Measurements from ENCODE around the gene CCL25. TPM values are rescaled to one million over a fixed set of nuclear protein-coding genes. Genes with fewer than 3 reads are reported as not detected.

The CCL25 gene
- total RNA-seq, 1 experiment from 2014 or later, result not detected

GRCh38 chr19:8054169-8054568, 1.6 kb downstream of the CCL25 start:
- Histone ChIP-seq H3K27me3 (ENCODE audit: low read length) (no peaks in the 10 kb centered on the region), H3K79me2 (ENCODE audit: low read length) (no peaks in the 10 kb centered on the region), H2AFZ (ENCODE audit: low read length) (no peak overlapping the region), H3K4me1 (ENCODE audit: low read length) (no peaks in the 10 kb centered on the region), H3K9me2 (replicated peaks; ENCODE audit: insufficient read depth, low read length) (no peaks in the 10 kb centered on the region), H3K9ac (ENCODE audit: low read length) (no peak overlapping the region), H3K27ac (ENCODE audit: low read length) (no peak overlapping the region), H3K4me3 (ENCODE audit: low read length) (no peak overlapping the region), H4K20me1 (ENCODE audit: insufficient read depth, low read depth, low read length) (no peaks in the 10 kb centered on the region), H3K36me3 (ENCODE audit: insufficient read depth, low read length) (no peaks in the 10 kb centered on the region), H3K9me3 (ENCODE audit: low read length) (no peaks in the 10 kb centered on the region), H3K4me2 (ENCODE audit: low read depth, low read length, poor library complexity, severe bottlenecking) (no peak overlapping the region)
- no peak for DNase-seq

- Histone ChIP-seq H3K27me3 (ENCODE audit: low read length) (no peaks in the 10 kb centered on the region), H3K27ac (ENCODE audit: low read length) (no peak overlapping the region), H3K9me3 (ENCODE audit: low read length) (no peaks in the 10 kb centered on the region), H3K4me1 (ENCODE audit: low read length) (no peaks in the 10 kb centered on the region), H3K9ac (ENCODE audit: low read length) (no peak overlapping the region), H3K4me3 (ENCODE audit: low read length) (no peak overlapping the region), H4K20me1 (ENCODE audit: insufficient read depth, low read depth, low read length) (no peaks in the 10 kb centered on the region), H3K36me3 (ENCODE audit: insufficient read depth, low read length) (no peaks in the 10 kb centered on the region), H3K4me2 (ENCODE audit: low read depth, low read length, poor library complexity, severe bottlenecking) (no peak overlapping the region), H3K9me2 (replicated peaks; ENCODE audit: insufficient read depth, low read length) (no peaks in the 10 kb centered on the region), H2AFZ (ENCODE audit: low read length) (no peak overlapping the region), H3K79me2 (ENCODE audit: low read length) (no peaks in the 10 kb centered on the region)
- no peak for DNase-seq
These were observed 4.0 kb downstream of the CCL25 start for GRCh38 chr19:8056533-8056932.

- no peak overlapping the region for H3K27ac ChIP-seq (ENCODE audit: low read length)
- H3K4me1 ChIP-seq (ENCODE audit: low read length), result no peaks in the 10 kb centered on the region
- H2AFZ ChIP-seq (ENCODE audit: low read length), result no peak overlapping the region
- H3K36me3 ChIP-seq (ENCODE audit: insufficient read depth, low read length), result no peaks in the 10 kb centered on the region
- no peak overlapping the region for H3K4me2 ChIP-seq (ENCODE audit: low read depth, low read length, poor library complexity, severe bottlenecking)
- H3K9me2 ChIP-seq (replicated peaks; ENCODE audit: insufficient read depth, low read length), result no peaks in the 10 kb centered on the region
- H4K20me1 ChIP-seq (ENCODE audit: insufficient read depth, low read depth, low read length), result no peaks in the 10 kb centered on the region
- no peaks in the 10 kb centered on the region for H3K79me2 ChIP-seq (ENCODE audit: low read length)
- H3K27me3 ChIP-seq (ENCODE audit: low read length), result no peaks in the 10 kb centered on the region
- H3K4me3 ChIP-seq (ENCODE audit: low read length), result no peak overlapping the region
- no peak for DNase-seq
- H3K9ac ChIP-seq (ENCODE audit: low read length), result no peak overlapping the region
- no peaks in the 10 kb centered on the region for H3K9me3 ChIP-seq (ENCODE audit: low read length)
These were observed 5.1 kb downstream of the CCL25 start for GRCh38 chr19:8057545-8058270.

DNA sequence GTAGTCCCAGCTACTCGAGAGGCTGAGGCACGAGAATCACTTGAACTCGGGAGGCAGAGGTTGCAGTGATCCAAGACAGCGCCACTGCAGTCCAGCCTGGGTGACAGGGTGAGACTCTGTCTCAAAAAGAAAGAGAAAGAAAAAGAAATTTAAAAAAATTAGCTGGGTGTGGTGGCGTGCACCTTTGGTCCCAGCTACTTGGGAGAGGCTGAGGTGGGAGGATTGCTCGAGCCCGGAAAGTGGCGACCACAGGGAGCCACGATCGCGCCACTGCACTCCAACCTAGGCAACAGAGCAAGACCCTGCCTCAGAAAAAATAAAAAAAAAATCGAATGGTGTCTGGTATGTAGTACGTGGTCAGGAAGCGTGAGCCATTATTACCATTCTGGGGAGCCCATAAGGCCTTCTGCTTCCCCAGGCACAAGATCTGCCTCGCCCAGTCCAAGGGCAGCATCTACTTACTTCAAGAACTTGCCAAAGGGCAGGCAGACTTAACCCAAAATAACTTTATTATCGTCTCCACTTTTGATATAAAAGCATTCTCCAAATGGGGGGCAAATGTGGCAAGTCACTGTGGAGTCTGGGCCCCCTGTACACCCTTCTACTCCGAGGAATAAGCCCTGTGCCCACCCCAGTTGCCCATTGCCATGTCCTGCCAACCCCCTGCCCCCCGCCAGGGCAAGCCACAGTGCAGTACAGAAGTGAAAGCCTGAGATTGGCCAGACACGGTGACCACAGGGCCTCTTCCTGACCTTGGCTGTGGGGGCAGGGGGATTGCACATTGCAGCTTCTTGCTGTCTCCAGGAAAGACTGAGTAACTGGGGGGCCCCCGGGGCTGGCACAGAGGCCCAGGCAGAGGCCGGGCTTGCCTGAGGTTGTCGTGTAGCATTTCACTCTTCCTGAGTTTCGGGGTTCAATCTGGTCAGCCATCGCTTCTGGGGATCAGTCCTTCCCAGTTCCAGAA, 12.6 kb downstream of the CCL25 start:
- Histone ChIP-seq H3K4me3 (ENCODE audit: low read length) (no peak overlapping the region), H3K27me3 (ENCODE audit: low read length) (no peaks in the 10 kb centered on the region), H3K9me3 (ENCODE audit: low read length) (peaks cover 10% of the 10 kb centered on the region), H3K36me3 (ENCODE audit: insufficient read depth, low read length) (no peaks in the 10 kb centered on the region), H3K9me2 (replicated peaks; ENCODE audit: insufficient read depth, low read length) (no peaks in the 10 kb centered on the region), H4K20me1 (ENCODE audit: insufficient read depth, low read depth, low read length) (no peaks in the 10 kb centered on the region), H3K27ac (ENCODE audit: low read length) (no peak overlapping the region), H3K79me2 (ENCODE audit: low read length) (no peaks in the 10 kb centered on the region), H3K4me1 (ENCODE audit: low read length) (no peaks in the 10 kb centered on the region), H3K9ac (ENCODE audit: low read length) (no peak overlapping the region), H3K4me2 (ENCODE audit: low read depth, low read length, poor library complexity, severe bottlenecking) (no peak overlapping the region), H2AFZ (ENCODE audit: low read length) (no peak overlapping the region)
- no peak for DNase-seq

GRCh38 chr19:8065875-8066261, 13.3 kb downstream of the CCL25 start:
- Histone ChIP-seq H3K4me2 (ENCODE audit: low read depth, low read length, poor library complexity, severe bottlenecking) (no peak overlapping the region), H2AFZ (ENCODE audit: low read length) (no peak overlapping the region)

GRCh38 chr19:8069096-8069973, 16.8 kb downstream of the CCL25 start:
- H4K20me1 ChIP-seq (ENCODE audit: insufficient read depth, low read depth, low read length), result no peaks in the 10 kb centered on the region
- H3K4me1 ChIP-seq (ENCODE audit: low read length), result no peaks in the 10 kb centered on the region
- H3K9me3 ChIP-seq (ENCODE audit: low read length), result peaks cover 10% of the 10 kb centered on the region
- no peaks in the 10 kb centered on the region for H3K9me2 ChIP-seq (replicated peaks; ENCODE audit: insufficient read depth, low read length)
- DNase-seq, result peak; percentile 75
- H3K4me2 ChIP-seq (ENCODE audit: low read depth, low read length, poor library complexity, severe bottlenecking), result no peak overlapping the region
- no peak overlapping the region for H3K4me3 ChIP-seq (ENCODE audit: low read length)
- H3K27ac ChIP-seq (ENCODE audit: low read length), result no peak overlapping the region
- no peak overlapping the region for H3K9ac ChIP-seq (ENCODE audit: low read length)
- H3K27me3 ChIP-seq (ENCODE audit: low read length), result no peaks in the 10 kb centered on the region
- no peak overlapping the region for H2AFZ ChIP-seq (ENCODE audit: low read length)
- H3K79me2 ChIP-seq (ENCODE audit: low read length), result no peaks in the 10 kb centered on the region
- no peaks in the 10 kb centered on the region for H3K36me3 ChIP-seq (ENCODE audit: insufficient read depth, low read length)

More at GRCh38 chr19:8065875-8066261, 13.3 kb downstream of the CCL25 start:
- Histone ChIP-seq H4K20me1 (ENCODE audit: insufficient read depth, low read depth, low read length) (no peaks in the 10 kb centered on the region), H3K27ac (ENCODE audit: low read length) (no peak overlapping the region), H3K27me3 (ENCODE audit: low read length) (no peaks in the 10 kb centered on the region), H3K9me2 (replicated peaks; ENCODE audit: insufficient read depth, low read length) (no peaks in the 10 kb centered on the region), H3K9ac (ENCODE audit: low read length) (no peak overlapping the region), H3K4me1 (ENCODE audit: low read length) (no peaks in the 10 kb centered on the region), H3K79me2 (ENCODE audit: low read length) (no peaks in the 10 kb centered on the region), H3K9me3 (ENCODE audit: low read length) (peaks cover 10% of the 10 kb centered on the region), H3K36me3 (ENCODE audit: insufficient read depth, low read length) (no peaks in the 10 kb centered on the region), H3K4me3 (ENCODE audit: low read length) (no peak overlapping the region)
- no peak for DNase-seq

GRCh38 chr19:8071912-8072311, 19.4 kb downstream of the CCL25 start:
- Histone ChIP-seq H3K9me3 (ENCODE audit: low read length) (peaks cover 10% of the 10 kb centered on the region), H3K79me2 (ENCODE audit: low read length) (no peaks in the 10 kb centered on the region)

More at GRCh38 chr19:8071912-8072311, 19.4 kb downstream of the CCL25 start:
- no peak overlapping the region for H3K9ac ChIP-seq (ENCODE audit: low read length)
- no peak overlapping the region for H2AFZ ChIP-seq (ENCODE audit: low read length)
- no peak overlapping the region for H3K4me3 ChIP-seq (ENCODE audit: low read length)
- no peaks in the 10 kb centered on the region for H3K27me3 ChIP-seq (ENCODE audit: low read length)
- no peak for DNase-seq
- H3K4me2 ChIP-seq (ENCODE audit: low read depth, low read length, poor library complexity, severe bottlenecking), result no peak overlapping the region
- no peaks in the 10 kb centered on the region for H3K9me2 ChIP-seq (replicated peaks; ENCODE audit: insufficient read depth, low read length)
- no peaks in the 10 kb centered on the region for H3K36me3 ChIP-seq (ENCODE audit: insufficient read depth, low read length)
- no peaks in the 10 kb centered on the region for H4K20me1 ChIP-seq (ENCODE audit: insufficient read depth, low read depth, low read length)
- H3K27ac ChIP-seq (ENCODE audit: low read length), result no peak overlapping the region
- H3K4me1 ChIP-seq (ENCODE audit: low read length), result no peaks in the 10 kb centered on the region
